Memory B cell (primary cell): Measurements from ENCODE around the gene GGT5.
"Not testable (repeated sequence)": the region's sequence is repeated elsewhere in the genome, so short reads cannot be mapped to it uniquely, and the experiment has no call there.

ENCODE experiments used
- ATAC-seq: fragments of 150-1000 bp; cut with Tn5 transposase; 2 replicates; pipeline ENCODE4 v1.10.0; 2021; ENCODE audit warnings: low read depth, mild to moderate bottlenecking, moderate library complexity
- DNase-seq, 2 donors: peaks; one replicate each; pipeline ENCODE4 v3.0.0; 2022; ENCODE audit warnings: low spot score in 2 of 2
- H3K27ac Mint-ChIP-seq: one replicate; pipeline ENCODE4 v1.8.0; 2022; ENCODE audit warnings: mild to moderate bottlenecking, moderate library complexity, mixed read lengths
- H3K27me3 Mint-ChIP-seq: one replicate; pipeline ENCODE4 v1.8.0; 2022; ENCODE audit warnings: mixed read lengths
- H3K36me3 Mint-ChIP-seq: one replicate; pipeline ENCODE4 v1.8.0; 2022; ENCODE audit warnings: mild to moderate bottlenecking, mixed read lengths
- H3K4me1 Mint-ChIP-seq: one replicate; pipeline ENCODE4 v1.8.0; 2022; ENCODE audit warnings: mixed read lengths
- H3K4me3 Mint-ChIP-seq: one replicate; pipeline ENCODE4 v1.8.0; 2022; ENCODE audit warnings: mild to moderate bottlenecking, moderate library complexity, mixed read lengths
- H3K9me3 Mint-ChIP-seq: one replicate; pipeline ENCODE4 v1.8.0; 2022; ENCODE audit warnings: mixed read lengths

Gene GGT5

GRCh38 chr22:24245030-24245431 lies at the start of gene GGT5:
Gene GGT5, minus strand, starts transcription at chr22:24245082. Its CDS starts 357 bp downstream, at chr22:24244725.
- Mint-ChIP-seq H3K4me3 (peak within 1 kb of the TSS; percentile 23), H3K4me1 (peaks cover 14% of the 10 kb centered on the region)
- H3K36me3 Mint-ChIP-seq, H3K9me3 Mint-ChIP-seq, DNase-seq, ATAC-seq, H3K27me3 Mint-ChIP-seq, H3K27ac Mint-ChIP-seq: not testable (repeated sequence)

GRCh38 chr22:24292202-24292830 lies 47.4 kb upstream of the GGT5 start:
- Mint-ChIP-seq H3K27ac (peak overlapping the region; percentile 62), H3K4me1 (peaks cover 24% of the 10 kb centered on the region)
- DNase-seq, ATAC-seq, H3K36me3 Mint-ChIP-seq, H3K27me3 Mint-ChIP-seq, H3K9me3 Mint-ChIP-seq, H3K4me3 Mint-ChIP-seq: not testable (repeated sequence)

- DNase-seq (no peak), ATAC-seq (no peak)
- Mint-ChIP-seq H3K4me1 (peaks cover 28% of the 10 kb centered on the region), H3K9me3 (no peaks in the 10 kb centered on the region), H3K27me3 (no peaks in the 10 kb centered on the region), H3K27ac (peak overlapping the region; percentile 62), H3K36me3 (peaks cover 3% of the 10 kb centered on the region), H3K4me3 (no peak overlapping the region)
Observed at GRCh38 chr22:24291515-24292201, 46.8 kb upstream of the GGT5 start.

GRCh38 chr22:24290459-24290858 lies 45.6 kb upstream of the GGT5 start:
- Mint-ChIP-seq H3K27me3 (no peaks in the 10 kb centered on the region), H3K9me3 (no peaks in the 10 kb centered on the region), H3K36me3 (peaks cover 3% of the 10 kb centered on the region), H3K4me3 (no peak overlapping the region), H3K4me1 (peaks cover 23% of the 10 kb centered on the region), H3K27ac (no peak overlapping the region)
- ATAC-seq (no peak), DNase-seq (no peak)

GRCh38 chr22:24289741-24290163 lies 44.9 kb upstream of the GGT5 start:
- DNase-seq (no peak), ATAC-seq (peak; percentile 29)
- Mint-ChIP-seq H3K36me3 (peaks cover 6% of the 10 kb centered on the region), H3K4me1 (peaks cover 27% of the 10 kb centered on the region), H3K27me3 (no peaks in the 10 kb centered on the region), H3K4me3 (no peak overlapping the region), H3K27ac (no peak overlapping the region), H3K9me3 (no peaks in the 10 kb centered on the region)

- no peaks in the 10 kb centered on the region for H3K27me3 Mint-ChIP-seq
Observed at GRCh38 chr22:24289114-24289513, 44.2 kb upstream of the GGT5 start.

GRCh38 chr22:24287801-24288200 lies 42.9 kb upstream of the GGT5 start:
- ATAC-seq, DNase-seq, H3K4me3 Mint-ChIP-seq, H3K36me3 Mint-ChIP-seq, H3K27ac Mint-ChIP-seq, H3K27me3 Mint-ChIP-seq, H3K9me3 Mint-ChIP-seq: not testable (repeated sequence)
- peaks cover 33% of the 10 kb centered on the region for H3K4me1 Mint-ChIP-seq

More at GRCh38 chr22:24289114-24289513, 44.2 kb upstream of the GGT5 start:
- H3K4me3 Mint-ChIP-seq = no peak overlapping the region
- no peaks in the 10 kb centered on the region for H3K9me3 Mint-ChIP-seq
- DNase-seq (no peak), ATAC-seq (no peak)
- no peak overlapping the region for H3K27ac Mint-ChIP-seq
- H3K4me1 Mint-ChIP-seq = peaks cover 29% of the 10 kb centered on the region
- peaks cover 7% of the 10 kb centered on the region for H3K36me3 Mint-ChIP-seq

GRCh38 chr22:24287212-24287611 lies 42.3 kb upstream of the GGT5 start:
- peaks cover 36% of the 10 kb centered on the region for H3K4me1 Mint-ChIP-seq
- not testable (repeated sequence) for H3K9me3 Mint-ChIP-seq, H3K36me3 Mint-ChIP-seq, H3K4me3 Mint-ChIP-seq, H3K27me3 Mint-ChIP-seq, H3K27ac Mint-ChIP-seq, DNase-seq, ATAC-seq

- peaks cover 13% of the 10 kb centered on the region for H3K36me3 Mint-ChIP-seq
- H3K4me3 Mint-ChIP-seq = no peak overlapping the region
- H3K27me3 Mint-ChIP-seq = no peaks in the 10 kb centered on the region
- no peaks in the 10 kb centered on the region for H3K9me3 Mint-ChIP-seq
- ATAC-seq (no peak), DNase-seq (no peak)
- no peak overlapping the region for H3K27ac Mint-ChIP-seq
- H3K4me1 Mint-ChIP-seq = peaks cover 34% of the 10 kb centered on the region
Observed at GRCh38 chr22:24285245-24285644, 40.4 kb upstream of the GGT5 start.

GRCh38 chr22:24284747-24285203 lies 39.9 kb upstream of the GGT5 start:
- H3K4me1 Mint-ChIP-seq = peaks cover 33% of the 10 kb centered on the region

GRCh38 chr22:24282401-24282800 lies 37.5 kb upstream of the GGT5 start:
- H3K36me3 Mint-ChIP-seq = peaks cover 16% of the 10 kb centered on the region
- ATAC-seq (no peak), DNase-seq (no peak)
- no peaks in the 10 kb centered on the region for H3K27me3 Mint-ChIP-seq
- H3K4me1 Mint-ChIP-seq = peaks cover 30% of the 10 kb centered on the region
- no peak overlapping the region for H3K27ac Mint-ChIP-seq
- no peaks in the 10 kb centered on the region for H3K9me3 Mint-ChIP-seq
- no peak overlapping the region for H3K4me3 Mint-ChIP-seq

More at GRCh38 chr22:24284747-24285203, 39.9 kb upstream of the GGT5 start:
- ATAC-seq (no peak), DNase-seq (no peak)
- Mint-ChIP-seq H3K4me3 (no peak overlapping the region), H3K27me3 (no peaks in the 10 kb centered on the region), H3K9me3 (no peaks in the 10 kb centered on the region), H3K27ac (peak overlapping the region; percentile 46), H3K36me3 (peaks cover 14% of the 10 kb centered on the region)

- H3K36me3 Mint-ChIP-seq = peaks cover 17% of the 10 kb centered on the region
- not testable (repeated sequence) for ATAC-seq, H3K27ac Mint-ChIP-seq, H3K9me3 Mint-ChIP-seq, H3K4me3 Mint-ChIP-seq, DNase-seq, H3K27me3 Mint-ChIP-seq
- peaks cover 30% of the 10 kb centered on the region for H3K4me1 Mint-ChIP-seq
Observed at GRCh38 chr22:24280363-24280762, 35.5 kb upstream of the GGT5 start.

- not testable (repeated sequence) for DNase-seq, H3K9me3 Mint-ChIP-seq, H3K27me3 Mint-ChIP-seq, ATAC-seq, H3K36me3 Mint-ChIP-seq
- H3K27ac Mint-ChIP-seq = peak overlapping the region; percentile 77
- peaks cover 29% of the 10 kb centered on the region for H3K4me1 Mint-ChIP-seq
- H3K4me3 Mint-ChIP-seq = peak overlapping the region; percentile 64
Observed at GRCh38 chr22:24274696-24275405, 30.0 kb upstream of the GGT5 start.

- DNase-seq, H3K9me3 Mint-ChIP-seq, H3K4me3 Mint-ChIP-seq, H3K27ac Mint-ChIP-seq, ATAC-seq, H3K27me3 Mint-ChIP-seq, H3K36me3 Mint-ChIP-seq: not testable (repeated sequence)
- H3K4me1 Mint-ChIP-seq = peaks cover 28% of the 10 kb centered on the region
Observed at GRCh38 chr22:24273906-24274305, 29.0 kb upstream of the GGT5 start.
